ENCODE measurements around the gene ZNF544. TPM values are rescaled to one million over a fixed set of nuclear protein-coding genes. Genes with fewer than 3 reads are reported as not detected.
A peak's percentile ranks its signal among the peaks of the same experiment; 100 is the strongest.
"Not testable (repeated sequence)": the region's sequence is repeated elsewhere in the genome, so short reads cannot be mapped to it uniquely, and the experiment has no call there.

The ZNF544 gene
- polyA plus RNA-seq, 1 experiment = 33.4 TPM

DNA sequence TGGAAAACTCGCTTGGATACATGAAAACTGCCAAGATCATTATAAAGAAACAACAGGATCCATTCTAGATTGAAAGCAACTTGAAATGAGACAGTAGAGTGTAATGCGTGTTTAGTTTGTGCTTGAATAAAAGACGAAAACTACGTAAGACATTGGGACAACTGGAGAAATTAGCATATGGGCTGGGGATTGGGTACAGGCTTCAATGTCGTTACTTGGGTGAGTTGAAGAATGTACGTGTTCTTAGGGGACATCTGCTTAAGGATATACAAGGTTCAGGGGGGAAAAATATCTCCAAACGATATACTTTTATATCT is 76.0 kb downstream of the ZNF544 start:
- TF ChIP-seq, protein P1, sequence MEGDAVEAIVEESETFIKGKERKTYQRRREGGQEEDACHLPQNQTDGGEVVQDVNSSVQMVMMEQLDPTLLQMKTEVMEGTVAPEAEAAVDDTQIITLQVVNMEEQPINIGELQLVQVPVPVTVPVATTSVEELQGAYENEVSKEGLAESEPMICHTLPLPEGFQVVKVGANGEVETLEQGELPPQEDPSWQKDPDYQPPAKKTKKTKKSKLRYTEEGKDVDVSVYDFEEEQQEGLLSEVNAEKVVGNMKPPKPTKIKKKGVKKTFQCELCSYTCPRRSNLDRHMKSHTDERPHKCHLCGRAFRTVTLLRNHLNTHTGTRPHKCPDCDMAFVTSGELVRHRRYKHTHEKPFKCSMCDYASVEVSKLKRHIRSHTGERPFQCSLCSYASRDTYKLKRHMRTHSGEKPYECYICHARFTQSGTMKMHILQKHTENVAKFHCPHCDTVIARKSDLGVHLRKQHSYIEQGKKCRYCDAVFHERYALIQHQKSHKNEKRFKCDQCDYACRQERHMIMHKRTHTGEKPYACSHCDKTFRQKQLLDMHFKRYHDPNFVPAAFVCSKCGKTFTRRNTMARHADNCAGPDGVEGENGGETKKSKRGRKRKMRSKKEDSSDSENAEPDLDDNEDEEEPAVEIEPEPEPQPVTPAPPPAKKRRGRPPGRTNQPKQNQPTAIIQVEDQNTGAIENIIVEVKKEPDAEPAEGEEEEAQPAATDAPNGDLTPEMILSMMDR (IDR thresholded peaks at IDR 0.05; ENCODE audit: insufficient read depth, low read depth, low read length) = no peak
- CTCF ChIA-PET = no interaction called here
- Histone ChIP-seq H3K36me3 (ENCODE audit: control insufficient read depth, insufficient read depth, low read length) (peaks cover 12% of the 10 kb centered on the region), H3K27me3 (ENCODE audit: control insufficient read depth, insufficient read depth, low read length) (no peaks in the 10 kb centered on the region), H3K4me3 (ENCODE audit: low read depth, low read length) (peak overlapping the region; percentile 88)
- DNase-seq (ENCODE audit: low read depth) = no peak
- POLR2A ChIA-PET = no interaction called here

DNA sequence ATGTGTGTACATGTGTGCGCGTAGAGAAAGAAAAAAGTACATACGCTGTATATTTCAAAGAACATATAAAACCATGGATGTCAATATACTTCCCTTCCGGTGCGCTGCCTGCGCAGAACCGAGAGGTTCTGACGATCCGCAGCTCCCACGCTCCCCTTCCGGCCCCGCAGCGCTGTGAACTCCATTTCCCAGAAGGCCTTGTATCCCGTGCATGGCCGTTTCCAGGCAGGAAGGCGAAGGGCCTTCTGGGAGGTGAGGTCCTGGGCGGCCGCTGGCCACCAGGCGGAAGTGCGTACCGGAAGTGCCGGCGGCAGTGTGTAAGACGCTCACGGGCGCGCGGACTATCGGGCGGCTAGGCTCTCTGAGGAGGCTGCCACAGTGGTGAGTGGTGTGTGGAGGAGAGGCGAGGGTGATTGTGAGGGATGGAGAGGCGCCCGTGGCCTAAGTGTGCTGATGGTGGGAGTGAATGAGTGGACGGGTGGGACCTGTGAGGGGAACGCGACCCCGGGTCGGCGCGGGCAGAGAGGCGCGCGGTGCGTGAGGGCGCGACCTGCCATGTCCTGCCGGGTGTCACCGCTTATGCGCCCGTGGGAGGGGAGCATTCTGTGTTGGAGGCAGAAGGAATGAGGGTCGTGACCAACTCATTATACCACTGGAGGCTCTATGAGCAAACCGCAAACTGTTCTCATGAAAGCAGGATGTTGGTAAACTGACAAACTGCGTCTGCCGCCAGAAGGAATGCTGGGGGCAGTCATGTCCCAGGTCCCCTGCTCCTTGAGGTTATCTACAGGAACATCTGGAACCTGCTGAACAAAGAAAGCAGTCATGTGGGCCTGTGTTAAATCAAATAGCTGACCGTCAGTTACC is 76.6 kb downstream of the ZNF544 start, which contains the start of gene ERVK3-1:
ERVK3-1 (plus strand) TSS at position 313 of the 867 bp plus-strand sequence. CDS start 6,792 bp downstream, outside the sequence.
- ChIA-PET CTCF (no interaction called here), POLR2A (interaction anchor here (0.5 kb wide), 1 partner anchor 21 kb away, joined by 5 read pairs; no protein-coding TSS in a partner anchor)
- no peaks in the 10 kb centered on the region for H3K27me3 ChIP-seq (ENCODE audit: control insufficient read depth, insufficient read depth, low read length)
- peaks cover 10% of the 10 kb centered on the region for H3K36me3 ChIP-seq (ENCODE audit: control insufficient read depth, insufficient read depth, low read length)
- TF ChIP-seq, protein P1 (IDR thresholded peaks at IDR 0.05; ENCODE audit: insufficient read depth, low read depth, low read length) = peak; percentile 8; the same call in 1 of the 2 replicates
- DNase-seq (ENCODE audit: low read depth) = peak; percentile 84
- peak within 1 kb of the TSS; percentile 88 for H3K4me3 ChIP-seq (ENCODE audit: low read depth, low read length)

DNA sequence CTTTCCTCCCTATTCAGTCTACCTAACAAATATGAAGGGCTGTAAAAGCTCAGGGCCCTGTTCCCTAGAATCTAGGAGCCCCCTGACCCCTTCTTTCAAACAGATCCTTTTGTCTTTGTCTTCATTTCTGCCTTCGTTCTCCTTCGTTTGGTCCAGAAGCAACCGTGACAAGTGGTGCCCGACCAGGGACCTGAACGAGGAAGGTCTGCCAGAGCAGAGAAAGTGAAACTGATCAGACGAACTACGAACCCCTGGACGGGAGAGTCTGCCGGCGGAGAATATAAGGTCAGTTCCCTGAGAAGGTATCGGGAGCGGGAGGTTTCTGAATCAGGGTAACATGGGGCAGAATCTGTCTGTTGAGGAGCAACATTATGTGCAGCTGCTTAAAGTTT is 77.2 kb downstream of the ZNF544 start:
- peaks cover 5% of the 10 kb centered on the region for H3K36me3 ChIP-seq (ENCODE audit: control insufficient read depth, insufficient read depth, low read length)
- CTCF ChIA-PET = no interaction called here
- DNase-seq (ENCODE audit: low read depth) = no peak
- TF ChIP-seq, protein P1 (IDR thresholded peaks at IDR 0.05; ENCODE audit: insufficient read depth, low read depth, low read length) = no peak
- POLR2A ChIA-PET = no interaction called here
- no peaks in the 10 kb centered on the region for H3K27me3 ChIP-seq (ENCODE audit: control insufficient read depth, insufficient read depth, low read length)
- peak overlapping the region; percentile 88 for H3K4me3 ChIP-seq (ENCODE audit: low read depth, low read length)

DNA sequence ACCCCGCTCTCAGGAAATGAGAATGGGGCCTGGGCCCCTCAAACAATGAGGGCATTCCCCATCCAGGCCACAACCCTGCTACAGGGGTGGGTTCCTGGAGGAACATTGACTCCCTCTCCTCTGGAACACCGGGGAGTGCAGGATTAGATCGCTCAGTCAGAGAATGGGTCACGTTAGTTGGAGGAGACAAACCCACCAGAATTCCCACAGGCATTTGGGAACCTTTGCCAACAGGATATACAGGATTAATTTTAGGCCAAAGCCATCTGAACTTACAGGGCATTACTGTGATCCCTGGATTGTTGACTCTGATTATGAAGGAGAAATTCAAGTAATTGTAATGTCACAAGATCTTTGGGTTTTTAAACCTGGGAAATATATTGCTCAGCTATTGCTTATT is 79.0 kb downstream of the ZNF544 start:
- no peak for DNase-seq (ENCODE audit: low read depth)
- Histone ChIP-seq H3K36me3 (ENCODE audit: control insufficient read depth, insufficient read depth, low read length) (peaks cover 3% of the 10 kb centered on the region), H3K27me3 (ENCODE audit: control insufficient read depth, insufficient read depth, low read length) (no peaks in the 10 kb centered on the region), H3K4me3 (ENCODE audit: low read depth, low read length) (no peak overlapping the region)
- POLR2A ChIA-PET = no interaction called here
- TF ChIP-seq, protein P1 (IDR thresholded peaks at IDR 0.05; ENCODE audit: insufficient read depth, low read depth, low read length) = no peak
- CTCF ChIA-PET = no interaction called here

DNA sequence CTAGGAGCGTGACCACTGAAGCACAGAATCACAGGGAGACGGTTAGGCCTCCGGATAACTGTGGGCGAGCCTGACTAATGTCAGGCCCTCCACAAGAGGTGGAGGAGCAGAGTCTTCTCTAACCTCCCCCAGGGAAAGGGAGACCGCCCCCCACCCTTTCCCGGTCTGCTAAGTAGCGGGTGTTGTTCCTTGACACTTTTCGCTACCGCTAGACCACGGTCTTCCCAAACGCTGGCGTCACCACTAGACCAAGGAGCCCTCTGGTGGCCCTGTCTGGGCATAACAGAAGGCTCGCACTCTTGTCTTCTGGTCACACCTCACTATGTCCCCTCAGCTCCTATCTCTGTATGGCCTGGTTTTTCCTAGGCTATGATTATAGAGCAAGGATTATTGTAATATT is 82.0 kb downstream of the ZNF544 start:
- H3K36me3 ChIP-seq (ENCODE audit: control insufficient read depth, insufficient read depth, low read length); H3K27me3 ChIP-seq (ENCODE audit: control insufficient read depth, insufficient read depth, low read length); CTCF ChIA-PET; DNase-seq (ENCODE audit: low read depth); H3K4me3 ChIP-seq (ENCODE audit: low read depth, low read length); POLR2A ChIA-PET: not testable (repeated sequence)
- TF ChIP-seq, protein P1 (IDR thresholded peaks at IDR 0.05; ENCODE audit: insufficient read depth, low read depth, low read length) = peak; percentile 17; the same call in 1 of the 2 replicates

Data from BJ (cell line).